AG04449 (cell line): Measurements from ENCODE around the gene BRF1.
A peak's percentile ranks its signal among the peaks of the same experiment; 100 is the strongest.

Experiments used
- CTCF ChIA-PET: fragments of 350-600 bp; formaldehyde crosslinking; extraction: SDS; loops from one replicate; lab custom pipeline; 2021; ENCODE audit warnings: antibody characterized with exemption; lab: Yijun Ruan, JAX
- POLR2A ChIA-PET: fragments of 400-600, 350-600 bp; formaldehyde crosslinking; extraction: SDS; loops from one replicate; lab custom pipeline; 2020; ENCODE audit warnings: antibody characterized with exemption, inconsistent platforms; lab: Yijun Ruan, JAX
- DNase-seq: peaks from one replicate; pipeline ENCODE4 v3.0.0-alpha.2; 2010; ENCODE audit warnings: low read depth, low spot score
- H3K4me3 ChIP-seq: 2 replicates; pipeline ENCODE4 v1.5.1; 2011; ENCODE audit warnings: low read depth, mild to moderate bottlenecking, control low read depth, low read length
- CTCF ChIP-seq: IDR thresholded peaks from one replicate; pipeline ENCODE4 v1.5.1; 2011; ENCODE audit warnings: mild to moderate bottlenecking, moderate library complexity, low read length, control low read depth, inconsistent platforms; ENCODE audit not compliant: insufficient read depth; ENCODE audit errors: missing control alignments

Gene BRF1

GRCh38 chr14:105210266-105211025 lies 90.4 kb downstream of the BRF1 start:
- CTCF ChIA-PET = interaction anchor here (1.5 kb wide), 2 partner anchors 9 to 280 kb away, joined by 3 to 4 read pairs; no protein-coding TSS in a partner anchor
- no peak for DNase-seq
- POLR2A ChIA-PET = no interaction called here
- no peak overlapping the region for H3K4me3 ChIP-seq
- no peak for TF ChIP-seq CTCF

- DNase-seq = no peak
- no peak for TF ChIP-seq CTCF
- POLR2A ChIA-PET = no interaction called here
- CTCF ChIA-PET = interaction anchor here (1.3 to 1.6 kb wide), 3 partner anchors 9 to 142 kb away, joined by 3 to 4 read pairs (median 3); no protein-coding TSS in a partner anchor
- no peak overlapping the region for H3K4me3 ChIP-seq
Measured at GRCh38 chr14:105209646-105210045, 91.2 kb downstream of the BRF1 start.

GRCh38 chr14:105209091-105209490 lies 91.7 kb downstream of the BRF1 start:
- no peak overlapping the region for H3K4me3 ChIP-seq
- DNase-seq = no peak
- POLR2A ChIA-PET = no interaction called here
- no peak for TF ChIP-seq CTCF
- CTCF ChIA-PET = interaction anchor here (1.1 to 1.6 kb wide), 4 partner anchors 8 to 143 kb away, joined by 3 to 4 read pairs (median 3); no protein-coding TSS in a partner anchor

- H3K4me3 ChIP-seq = no peak overlapping the region
- ChIA-PET CTCF (interaction anchor here (1.1 to 1.6 kb wide), 3 partner anchors 17 to 143 kb away, joined by 3 to 4 read pairs (median 3); no protein-coding TSS in a partner anchor), POLR2A (no interaction called here)
- no peak for DNase-seq
- TF ChIP-seq CTCF = no peak
Measured at GRCh38 chr14:105208738-105209075, 92.1 kb downstream of the BRF1 start.

GRCh38 chr14:105207996-105208737 lies 92.6 kb downstream of the BRF1 start:
- TF ChIP-seq CTCF = no peak
- H3K4me3 ChIP-seq = no peak overlapping the region
- ChIA-PET CTCF (interaction anchor here (1.1 to 1.6 kb wide), 2 partner anchors 17 to 118 kb away, joined by 3 to 4 read pairs; no protein-coding TSS in a partner anchor), POLR2A (no interaction called here)
- DNase-seq = no peak

GRCh38 chr14:105207460-105207901 lies 93.3 kb downstream of the BRF1 start:
- POLR2A ChIA-PET = no interaction called here
- peak; percentile 5 for TF ChIP-seq CTCF
- no peak overlapping the region for H3K4me3 ChIP-seq
- DNase-seq = no peak
- CTCF ChIA-PET = interaction anchor here (0.9 to 1.0 kb wide), 3 partner anchors 74 to 145 kb away, joined by 3 read pairs; no protein-coding TSS in a partner anchor
